Epidermal melanocyte (primary cell): Measurements from ENCODE around the gene ITM2C.

ENCODE experiments used
- DNase-seq: peaks from one replicate; pipeline ENCODE4 v3.0.0; 2011; ENCODE audit warnings: low spot score; ENCODE audit not compliant: insufficient read length

ITM2C gene

DNA sequence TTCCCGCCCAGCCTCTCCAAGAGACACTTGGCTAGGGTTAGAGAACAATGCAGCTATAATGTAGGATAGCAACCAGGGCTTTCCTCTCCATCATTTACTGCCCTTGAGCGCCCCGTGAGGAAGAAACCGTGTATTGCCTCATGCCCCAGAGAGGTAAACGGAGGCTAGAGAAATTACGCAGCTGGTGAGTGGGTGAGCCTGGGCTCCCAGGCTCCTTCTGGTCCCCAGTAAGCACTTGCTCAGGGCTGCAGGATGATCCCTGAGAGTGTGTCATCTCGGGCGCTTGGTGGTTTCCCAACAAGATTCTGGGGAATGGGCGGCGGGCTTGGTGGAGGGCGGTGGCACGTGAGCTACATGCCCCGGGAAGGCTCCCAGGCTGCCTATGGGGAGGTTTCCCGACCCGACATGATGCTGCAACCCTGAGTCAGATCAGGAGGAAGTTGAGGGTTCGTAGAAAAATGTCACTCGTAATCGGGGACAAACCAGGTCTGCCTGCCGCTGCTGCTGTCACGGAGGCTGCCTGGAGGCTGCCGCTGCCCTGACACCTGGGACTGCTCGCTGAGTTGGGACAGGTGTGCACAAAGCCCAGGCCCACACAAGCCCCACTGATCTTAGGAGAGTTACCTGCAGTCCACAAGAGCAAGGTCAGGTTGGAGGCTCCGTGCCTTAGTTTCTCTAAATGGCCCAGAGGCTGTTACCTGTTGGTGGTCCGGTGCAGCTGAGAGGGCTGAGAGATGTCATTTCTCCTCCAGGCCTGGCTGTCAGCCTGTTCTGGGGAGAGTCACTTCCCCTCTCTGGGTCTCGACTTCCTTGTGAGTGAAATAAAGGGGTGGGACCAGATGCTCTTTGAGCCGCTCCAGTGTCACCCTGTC, 60.0 kb downstream of the ITM2C start, which contains the start of gene GPR55:
GPR55 (minus strand) TSS at position 773 of the 872 bp plus-strand sequence. CDS start 14,280 bp downstream, outside the sequence.
- DNase-seq: no peak

DNA sequence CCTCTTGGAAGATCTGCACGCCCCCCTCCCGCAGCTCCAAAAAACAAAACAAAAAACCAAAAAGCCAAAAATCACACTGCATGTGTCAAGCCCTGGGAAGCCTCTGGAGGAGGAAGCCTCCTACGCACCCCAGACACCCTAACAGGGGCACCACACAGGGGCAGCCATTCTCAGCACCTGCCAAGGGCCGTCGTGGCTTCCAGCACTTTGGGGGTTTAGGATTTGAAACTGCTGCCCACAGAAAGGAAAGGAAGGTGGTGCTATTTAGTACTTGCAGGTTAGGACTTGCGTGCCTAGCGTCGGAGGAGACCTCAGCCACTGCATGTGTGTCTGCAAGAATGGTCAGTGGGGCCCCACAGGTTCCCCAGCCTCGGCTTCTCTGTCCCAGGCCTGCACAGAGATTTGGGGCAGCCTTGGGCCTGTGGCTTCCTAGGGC, 60.7 kb downstream of the ITM2C start:
- no peak for DNase-seq

DNA sequence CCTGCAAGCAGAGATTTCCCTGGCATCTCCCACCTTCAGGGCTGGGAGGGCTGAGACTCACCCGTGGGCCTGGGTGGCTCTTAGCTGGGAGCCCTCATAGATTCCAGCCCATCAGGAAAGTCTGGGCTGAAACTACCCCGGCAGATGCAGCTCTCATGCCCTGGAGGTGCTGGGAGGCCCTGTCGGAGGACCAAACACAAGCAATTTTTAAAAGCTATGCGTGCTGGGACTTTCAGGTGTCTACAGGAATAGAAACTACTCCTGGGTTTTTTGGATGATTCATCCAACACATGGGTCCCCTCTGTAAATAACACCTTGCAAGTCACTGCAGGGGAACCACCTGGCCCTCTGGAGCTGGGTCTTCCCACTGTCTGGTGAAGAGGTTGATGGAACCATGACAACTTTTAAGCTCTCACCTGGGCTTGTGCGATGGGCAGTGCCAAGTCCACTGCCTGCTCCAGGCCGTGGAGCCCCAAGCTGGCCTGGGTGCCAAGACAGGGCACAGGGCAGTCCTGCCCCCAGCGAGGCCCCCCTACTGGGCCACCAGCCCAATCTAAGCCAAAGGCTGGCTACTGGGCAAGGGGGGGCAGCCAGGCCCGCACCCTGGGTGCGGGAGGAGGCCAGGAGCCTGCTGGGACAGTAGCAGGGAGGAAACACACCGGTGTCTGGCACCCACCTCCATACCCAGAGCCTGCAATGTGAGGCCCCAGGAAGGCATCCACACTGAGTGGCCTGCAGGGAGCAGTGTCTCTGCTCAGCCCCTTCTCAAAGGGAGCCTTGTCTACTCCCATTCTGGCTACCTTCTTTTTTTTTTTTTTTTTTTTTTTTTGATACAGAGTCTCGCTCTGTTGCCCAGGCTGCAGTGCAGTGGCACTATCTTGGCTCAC, 61.4 kb downstream of the ITM2C start:
- DNase-seq: no peak

DNA sequence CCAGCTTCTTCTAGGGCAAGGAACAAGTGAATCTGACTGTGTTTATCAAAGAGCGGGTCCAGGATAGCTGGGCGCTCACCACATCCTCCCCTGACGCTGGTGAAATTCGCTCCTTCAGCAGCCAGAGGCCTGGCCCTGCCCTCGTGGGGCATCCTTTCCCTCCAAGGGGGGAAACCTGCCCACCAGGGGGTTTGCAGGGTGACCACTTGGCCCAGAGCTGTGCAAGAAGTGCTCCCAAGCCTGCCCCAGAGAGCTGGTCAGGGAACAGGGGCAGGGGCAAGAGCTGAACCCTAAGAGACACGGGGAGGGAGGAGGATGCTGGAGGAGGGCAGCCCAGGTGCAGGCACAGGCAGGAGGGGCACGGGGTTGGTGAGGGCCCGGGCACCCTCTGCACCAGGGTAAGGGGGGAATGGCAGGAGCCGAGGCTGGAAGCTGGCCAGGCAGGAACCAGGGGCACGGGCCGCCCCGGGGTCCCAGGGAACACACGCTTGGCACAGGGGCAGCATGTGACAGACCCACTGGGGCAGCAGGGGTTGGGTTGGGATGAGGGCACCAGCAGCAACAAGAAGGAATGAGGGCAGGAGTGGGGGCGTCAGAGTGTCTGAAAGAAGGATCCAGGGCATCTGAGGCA, 63.1 kb downstream of the ITM2C start:
- DNase-seq: no peak
